Measurements from ENCODE around the gene ACAP2. TPM values are rescaled to one million over a fixed set of nuclear protein-coding genes. Genes with fewer than 3 reads are reported as not detected.

The ACAP2 gene
- total and polyA plus RNA-seq, 2 experiments from 2014 or later = 45.6 to 104 TPM

Small RNA genes within 50 kb of the gene (small RNA-seq; reads per million reads assigned to genes)
- not detected for gene RF00019 (ENCODE audit: low replicate concordance)

Other genes starting within 250 kb of the ACAP2 start
- gene XXYLT1, start 171.9 kb downstream of the ACAP2 start, total RNA-seq (2014; rRNA removed; shearing (Covaris generic)) = 28.9 and 34.8 TPM in 2 replicates
- gene XXYLT1, start 171.9 kb downstream of the ACAP2 start, polyA plus RNA-seq (2016; fragmentation: Nextera tagmentation; extraction: Ambion mirVana) = 13.5 and 14.7 TPM in 2 replicates
- 32.9 and 46.8 TPM in 2 replicates for gene PPP1R2, start 100.3 kb upstream of the ACAP2 start, total RNA-seq (2014; rRNA removed; shearing (Covaris generic))
- 37.1 and 45.9 TPM in 2 replicates for gene PPP1R2, start 100.3 kb upstream of the ACAP2 start, polyA plus RNA-seq (2016; fragmentation: Nextera tagmentation; extraction: Ambion mirVana)
- not detected in 2 replicates for gene APOD, start 140.9 kb upstream of the ACAP2 start, total RNA-seq (2014; rRNA removed; shearing (Covaris generic))
- gene APOD, start 140.9 kb upstream of the ACAP2 start, polyA plus RNA-seq (2016; fragmentation: Nextera tagmentation; extraction: Ambion mirVana) = not detected in 2 replicates